ENCODE data around the gene TTC12.

TTC12 gene

DNA sequence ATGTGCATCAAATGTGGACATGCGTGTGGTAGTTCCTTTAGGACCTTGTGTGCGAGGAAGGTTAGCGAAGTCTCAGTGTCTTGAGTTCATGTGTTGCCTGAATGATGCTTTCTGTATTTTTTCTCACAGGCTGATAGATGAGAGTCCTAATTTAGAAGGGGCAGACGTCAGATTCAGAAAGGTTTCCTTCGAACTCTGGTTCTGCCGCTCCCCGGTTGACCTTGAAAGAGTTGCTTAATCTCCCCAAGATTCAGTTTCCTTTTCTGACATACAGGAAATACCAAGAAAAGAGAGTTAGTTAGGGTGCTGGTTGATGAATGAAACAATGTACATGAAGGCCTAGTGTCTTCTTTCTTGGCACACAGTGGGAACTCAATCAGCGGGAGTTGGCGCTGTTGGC is 35.9 kb upstream of the TTC12 start:
- no peaks in the 10 kb centered on the region for H3K4me1 Mint-ChIP-seq
- no peaks in the 10 kb centered on the region for H3K9me3 Mint-ChIP-seq
- H3K27ac Mint-ChIP-seq = no peak overlapping the region
- H3K36me3 Mint-ChIP-seq = peaks cover 5% of the 10 kb centered on the region
- H3K4me3 Mint-ChIP-seq = no peak overlapping the region
- no peak for ATAC-seq
- no peaks in the 10 kb centered on the region for H3K27me3 Mint-ChIP-seq

DNA sequence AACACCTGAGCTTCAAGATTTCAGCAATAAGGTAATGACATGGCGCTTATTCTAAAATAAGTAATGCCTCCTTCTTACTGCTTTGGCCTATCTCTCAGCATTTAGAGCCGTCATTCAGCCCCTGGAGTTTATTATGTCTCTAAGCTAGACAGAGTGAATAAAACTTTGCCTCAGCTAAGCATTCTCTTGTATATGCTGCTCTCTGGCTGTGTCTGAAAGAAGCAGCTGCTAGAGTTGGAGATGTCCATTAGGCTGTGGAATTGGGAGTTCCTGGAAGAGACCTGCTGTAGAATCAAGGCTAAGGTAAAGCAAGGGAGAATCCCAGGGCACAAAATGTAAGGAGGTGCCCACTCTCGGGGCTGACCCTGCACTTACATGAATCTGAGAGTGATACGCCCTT is 35.5 kb upstream of the TTC12 start:
- no peak overlapping the region for H3K4me3 Mint-ChIP-seq
- ATAC-seq = no peak
- peaks cover 5% of the 10 kb centered on the region for H3K36me3 Mint-ChIP-seq
- H3K4me1 Mint-ChIP-seq = no peaks in the 10 kb centered on the region
- H3K9me3 Mint-ChIP-seq = no peaks in the 10 kb centered on the region
- no peak overlapping the region for H3K27ac Mint-ChIP-seq
- no peaks in the 10 kb centered on the region for H3K27me3 Mint-ChIP-seq

DNA sequence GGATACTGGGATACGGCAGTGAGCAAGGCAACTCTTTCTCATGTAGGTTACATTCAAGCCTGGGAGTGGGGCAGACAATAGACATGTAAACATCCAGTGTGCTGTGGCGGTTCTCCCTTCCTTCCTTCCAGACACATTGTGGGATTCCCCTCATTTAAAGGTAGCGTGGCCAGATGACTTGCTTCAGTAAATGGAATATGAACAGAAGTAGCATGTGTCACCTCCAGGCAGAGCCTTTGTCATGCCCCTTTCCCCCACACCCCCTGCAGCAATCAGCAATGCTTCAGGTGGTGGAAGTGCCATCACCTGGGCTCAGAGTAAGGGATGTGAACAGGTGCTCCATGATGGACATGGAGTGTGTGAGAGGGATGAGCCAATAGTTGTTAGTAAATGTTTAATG is 34.8 kb upstream of the TTC12 start:
- Mint-ChIP-seq H3K27me3 (no peaks in the 10 kb centered on the region), H3K4me1 (no peaks in the 10 kb centered on the region), H3K36me3 (peaks cover 5% of the 10 kb centered on the region), H3K27ac (no peak overlapping the region), H3K4me3 (no peak overlapping the region), H3K9me3 (no peaks in the 10 kb centered on the region)
- no peak for ATAC-seq

DNA sequence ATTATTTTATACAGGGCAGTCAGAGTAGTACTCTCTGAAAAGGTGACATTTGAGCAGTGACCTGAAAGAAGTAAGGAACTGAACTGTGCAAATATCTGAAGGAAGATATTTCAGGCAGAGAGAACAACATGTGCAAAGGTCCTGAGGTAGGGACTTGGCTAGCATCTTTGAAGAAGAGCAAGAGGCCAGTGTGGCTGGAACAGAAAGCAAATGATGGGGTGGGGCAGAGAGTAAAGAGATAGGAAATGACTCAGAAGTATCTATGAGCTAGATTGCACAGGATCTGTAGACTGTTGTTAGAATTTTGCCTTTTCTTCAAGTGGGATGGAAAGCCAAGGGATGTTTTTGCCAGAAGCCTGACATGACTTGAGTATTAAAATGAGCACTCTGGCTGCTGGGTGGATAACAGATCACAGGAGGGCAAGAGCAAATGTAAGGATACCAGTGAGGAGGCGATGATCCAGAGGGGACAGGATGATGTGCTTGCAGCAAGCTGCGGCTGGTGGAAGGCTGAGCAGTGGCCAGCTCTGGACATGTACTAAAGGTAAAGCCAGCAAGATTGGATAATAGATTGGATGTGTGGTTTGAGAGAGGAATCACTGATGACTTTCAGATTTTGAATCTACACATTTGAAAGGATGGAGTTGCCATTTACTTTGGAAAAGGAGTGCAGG is 33.2 kb upstream of the TTC12 start:
- no peak overlapping the region for H3K27ac Mint-ChIP-seq
- no peaks in the 10 kb centered on the region for H3K27me3 Mint-ChIP-seq
- no peak for ATAC-seq
- H3K4me3 Mint-ChIP-seq = no peak overlapping the region
- no peaks in the 10 kb centered on the region for H3K4me1 Mint-ChIP-seq
- H3K9me3 Mint-ChIP-seq = no peaks in the 10 kb centered on the region
- H3K36me3 Mint-ChIP-seq = peaks cover 5% of the 10 kb centered on the region

DNA sequence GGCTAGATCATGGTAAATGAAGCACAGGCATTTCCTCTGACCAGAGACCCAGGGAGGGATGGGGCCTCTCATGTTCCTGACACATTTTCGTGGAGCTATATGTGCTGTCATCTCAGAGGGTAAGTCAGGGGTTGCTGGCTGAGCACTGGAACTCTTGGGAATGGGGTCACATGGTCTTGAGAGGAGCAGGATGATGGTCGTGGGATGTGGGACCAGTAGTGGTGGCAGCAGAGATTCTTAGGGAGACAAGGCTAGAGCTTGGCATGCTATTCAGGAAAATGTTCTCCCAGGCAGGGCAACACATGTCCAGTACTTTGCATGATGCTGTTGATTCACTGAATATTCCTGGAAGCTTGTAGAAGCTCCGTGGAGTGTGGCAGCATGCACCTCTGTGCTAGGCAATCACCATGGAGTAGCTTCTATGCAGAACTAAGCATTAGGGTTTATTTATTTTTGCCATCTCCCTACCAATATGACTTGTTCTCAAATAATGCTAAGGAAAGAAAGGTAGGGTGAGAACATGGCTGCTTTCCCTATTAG is 31.4 kb upstream of the TTC12 start:
- Mint-ChIP-seq H3K36me3 (peaks cover 5% of the 10 kb centered on the region), H3K27me3 (no peaks in the 10 kb centered on the region), H3K9me3 (no peaks in the 10 kb centered on the region), H3K4me3 (no peak overlapping the region), H3K27ac (no peak overlapping the region), H3K4me1 (no peaks in the 10 kb centered on the region)
- ATAC-seq = no peak

DNA sequence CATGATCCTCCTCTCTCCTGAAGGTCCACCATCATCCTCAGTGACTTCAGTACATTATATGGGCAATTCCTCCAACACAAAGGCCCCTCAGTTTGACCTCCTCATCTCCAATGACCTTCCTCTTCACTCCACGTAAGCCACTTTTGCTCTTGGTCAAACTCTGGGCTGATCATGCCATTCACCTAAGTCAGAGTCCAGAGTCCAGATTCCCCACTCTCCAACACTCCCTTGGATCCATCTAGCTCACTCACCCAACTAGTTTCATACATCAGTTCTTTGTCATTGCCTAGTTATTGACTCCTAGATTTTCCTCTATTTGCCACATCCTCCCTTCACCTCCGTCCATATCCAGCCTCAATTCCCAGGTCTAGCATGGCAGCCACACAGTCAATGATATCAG is 30.5 kb upstream of the TTC12 start:
- Mint-ChIP-seq H3K4me3 (no peak overlapping the region), H3K9me3 (no peaks in the 10 kb centered on the region), H3K36me3 (no peaks in the 10 kb centered on the region), H3K27ac (no peak overlapping the region), H3K27me3 (no peaks in the 10 kb centered on the region), H3K4me1 (no peaks in the 10 kb centered on the region)
- ATAC-seq = no peak

DNA sequence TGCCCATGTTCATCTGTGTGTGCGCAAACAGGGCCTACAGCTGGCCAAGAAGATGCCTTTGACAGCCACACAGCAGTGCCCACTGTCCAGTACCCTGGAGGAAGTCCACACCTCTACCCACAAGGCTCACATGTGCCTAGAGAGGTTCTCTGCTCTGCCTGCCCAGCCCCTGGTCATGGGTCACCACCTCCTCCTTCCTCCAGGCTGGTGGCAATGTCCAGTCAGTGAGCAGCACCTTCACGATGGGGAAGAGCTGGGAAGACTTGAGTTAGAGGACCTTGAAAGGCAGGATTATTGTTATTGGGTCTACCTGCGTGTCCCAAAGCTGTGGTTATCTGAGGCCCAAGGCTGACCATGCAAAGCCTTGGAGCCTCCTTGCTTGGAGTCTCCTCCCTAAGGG is 28.4 kb upstream of the TTC12 start:
- Mint-ChIP-seq H3K27ac (no peak overlapping the region), H3K4me3 (no peak overlapping the region), H3K9me3 (no peaks in the 10 kb centered on the region), H3K27me3 (no peaks in the 10 kb centered on the region), H3K36me3 (no peaks in the 10 kb centered on the region), H3K4me1 (no peaks in the 10 kb centered on the region)
- ATAC-seq = no peak

DNA sequence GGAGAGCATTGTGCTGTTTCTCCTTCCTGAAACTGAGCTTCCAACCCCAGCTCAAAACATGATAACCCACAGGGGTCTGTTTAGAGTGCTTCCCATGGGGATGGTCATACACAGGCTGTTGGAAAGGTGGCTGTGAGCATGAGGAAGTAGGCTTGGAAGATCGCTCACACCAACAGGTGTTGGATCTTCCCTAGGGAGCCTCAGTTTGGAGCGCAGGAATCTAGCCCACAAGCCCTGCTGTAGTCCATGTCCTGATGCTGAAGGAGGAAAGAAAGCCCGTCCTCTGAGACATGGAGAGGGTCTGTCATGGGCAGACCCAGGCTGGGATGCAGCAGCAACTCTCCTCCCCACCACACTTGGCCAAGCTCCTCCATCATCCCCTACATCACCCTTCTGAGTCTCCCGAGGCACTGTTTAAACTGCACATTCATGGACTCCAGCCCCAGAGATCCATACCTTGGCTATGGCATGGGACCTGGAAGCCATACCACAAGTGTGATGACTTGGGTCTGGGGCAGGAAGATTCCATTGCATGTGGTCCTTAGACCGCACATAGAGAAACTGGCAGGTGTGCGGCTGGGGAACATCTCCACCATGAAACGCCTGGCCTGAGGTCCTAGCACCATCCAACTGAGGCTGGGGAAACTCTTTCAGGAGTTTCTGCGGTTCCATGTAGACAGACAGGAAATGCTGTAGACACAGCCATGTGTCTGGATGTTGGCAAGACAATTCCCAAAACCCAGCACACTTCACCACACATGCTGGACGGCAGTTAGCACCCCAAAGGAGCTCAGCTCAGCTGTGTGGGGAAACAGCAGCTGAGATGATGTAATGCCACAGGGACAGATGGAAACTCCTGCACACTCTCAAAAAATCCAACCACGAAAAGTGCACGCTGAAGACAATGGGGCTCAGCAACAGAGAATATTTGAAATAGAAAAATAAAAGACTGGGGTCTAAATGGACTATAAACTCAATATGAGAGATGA is 27.6 kb upstream of the TTC12 start:
- no peak for ATAC-seq
- H3K27ac Mint-ChIP-seq = no peak overlapping the region

DNA sequence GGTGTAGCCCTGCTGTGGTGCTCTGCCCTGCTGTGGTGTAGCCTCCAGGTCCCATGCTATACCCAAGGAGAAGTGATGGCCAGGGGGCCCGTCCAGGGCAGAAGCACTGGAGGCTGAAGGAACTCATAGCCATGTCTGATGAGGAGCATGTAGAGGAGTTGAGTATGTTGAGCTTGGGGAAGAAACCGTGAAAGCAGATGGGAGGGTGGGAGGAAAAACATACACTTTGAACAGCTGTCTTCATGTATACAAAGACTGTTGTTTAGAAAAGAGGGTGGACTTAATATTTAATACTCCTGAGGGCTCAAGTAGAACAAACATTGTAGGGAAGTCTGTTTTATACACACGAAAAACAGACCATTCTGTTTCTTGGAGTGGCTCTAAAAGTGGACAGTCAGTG is 26.6 kb upstream of the TTC12 start:
- H3K27ac Mint-ChIP-seq = no peak overlapping the region

More for the DNA sequence above, 27.6 kb upstream of the TTC12 start:
- Mint-ChIP-seq H3K27me3 (no peaks in the 10 kb centered on the region), H3K4me3 (no peak overlapping the region), H3K9me3 (no peaks in the 10 kb centered on the region), H3K4me1 (no peaks in the 10 kb centered on the region), H3K36me3 (no peaks in the 10 kb centered on the region)

DNA sequence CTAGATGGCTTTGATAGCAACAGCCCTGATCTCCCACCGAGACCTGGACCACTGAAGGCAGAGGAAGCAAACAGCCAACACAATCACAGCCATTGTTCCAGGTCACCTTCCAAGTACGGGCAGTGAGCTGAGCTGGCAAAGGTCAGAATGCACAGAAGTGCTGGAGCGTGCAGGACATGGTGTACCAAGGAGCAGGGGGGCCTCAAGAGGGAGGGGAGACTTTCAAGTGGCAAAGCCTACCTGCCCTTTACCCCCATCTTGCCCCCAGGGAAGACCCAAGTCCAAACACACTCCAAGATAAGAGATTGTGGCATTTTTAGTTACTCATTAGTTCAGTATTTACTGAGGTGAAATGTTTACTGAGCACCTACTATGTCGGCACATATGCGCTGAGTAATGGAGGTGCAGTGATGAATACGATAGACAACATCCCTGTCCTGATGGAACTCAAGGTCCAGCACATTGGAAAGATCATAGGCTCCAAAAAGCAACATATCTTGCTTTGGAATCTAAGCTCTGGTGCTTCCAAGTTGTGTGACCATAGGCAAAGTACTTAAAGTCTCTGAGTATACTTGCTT is 26.0 kb upstream of the TTC12 start:
- H3K27me3 Mint-ChIP-seq = peaks cover 2% of the 10 kb centered on the region
- no peak overlapping the region for H3K4me3 Mint-ChIP-seq
- no peaks in the 10 kb centered on the region for H3K9me3 Mint-ChIP-seq
- no peaks in the 10 kb centered on the region for H3K36me3 Mint-ChIP-seq
- no peak for ATAC-seq
- no peak overlapping the region for H3K27ac Mint-ChIP-seq
- no peaks in the 10 kb centered on the region for H3K4me1 Mint-ChIP-seq

More for the DNA sequence above, 26.6 kb upstream of the TTC12 start:
- no peaks in the 10 kb centered on the region for H3K4me1 Mint-ChIP-seq
- ATAC-seq = no peak
- H3K4me3 Mint-ChIP-seq = no peak overlapping the region
- no peaks in the 10 kb centered on the region for H3K27me3 Mint-ChIP-seq
- no peaks in the 10 kb centered on the region for H3K9me3 Mint-ChIP-seq
- H3K36me3 Mint-ChIP-seq = no peaks in the 10 kb centered on the region

DNA sequence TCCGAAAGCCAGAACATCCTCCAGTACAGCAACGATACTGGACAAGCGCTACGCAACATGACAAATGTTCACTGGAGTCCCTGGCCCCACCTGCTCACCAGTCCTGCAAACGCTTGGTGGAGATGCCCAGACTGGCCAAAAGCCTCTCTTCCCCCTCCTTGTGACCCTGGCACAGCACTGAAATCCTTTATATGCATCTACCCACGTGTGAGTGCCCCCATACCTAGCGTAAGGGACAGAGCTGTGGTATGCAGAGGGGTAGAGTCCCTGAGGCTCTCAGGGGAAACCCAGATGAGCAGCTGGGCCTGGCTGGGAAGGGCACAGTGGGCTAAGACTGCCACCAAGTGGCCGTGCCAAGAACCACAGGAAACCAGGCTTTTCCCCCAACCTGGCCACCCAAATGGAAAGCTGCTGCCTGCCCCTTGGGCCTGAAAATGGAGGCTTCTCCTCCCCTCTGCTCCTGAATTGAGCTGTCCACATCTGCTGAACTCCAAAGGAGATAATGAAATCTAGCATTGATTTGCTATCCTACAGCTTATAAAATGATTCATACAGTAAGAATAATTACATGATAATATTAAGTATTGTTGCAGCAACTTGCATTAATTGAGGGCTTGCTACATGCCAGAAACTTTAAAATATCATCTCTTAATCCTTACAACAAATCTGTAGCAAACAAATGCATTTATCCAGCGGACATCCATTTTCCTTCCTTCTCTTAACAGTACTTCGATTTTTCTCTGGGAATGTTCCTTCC is 24.8 kb upstream of the TTC12 start:
- H3K9me3 Mint-ChIP-seq = no peaks in the 10 kb centered on the region
- peaks cover 4% of the 10 kb centered on the region for H3K36me3 Mint-ChIP-seq
- peak; percentile 93 for ATAC-seq
- H3K27ac Mint-ChIP-seq = no peak overlapping the region
- H3K4me3 Mint-ChIP-seq = no peak overlapping the region
- H3K4me1 Mint-ChIP-seq = no peaks in the 10 kb centered on the region
- H3K27me3 Mint-ChIP-seq = peaks cover 15% of the 10 kb centered on the region

DNA sequence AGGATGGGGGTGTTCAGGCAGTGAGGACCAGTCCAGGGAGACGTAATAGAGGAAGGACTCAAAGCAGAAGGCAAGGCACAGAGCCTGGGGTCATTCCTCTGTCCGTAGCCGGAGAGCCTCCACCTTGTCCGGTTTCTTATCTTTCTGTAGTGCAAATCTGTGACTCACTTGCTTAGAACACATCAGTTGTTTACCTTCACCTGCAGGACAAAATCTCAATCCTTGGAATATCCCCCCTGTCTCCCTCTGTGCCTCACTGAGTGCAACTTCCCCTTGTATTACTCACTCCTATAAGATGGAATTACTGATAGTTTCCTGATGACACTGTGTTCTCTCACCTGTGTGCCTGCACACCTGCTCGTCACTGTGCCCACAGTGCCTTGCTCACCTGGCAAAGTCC is 20.4 kb upstream of the TTC12 start:
- Mint-ChIP-seq H3K9me3 (no peaks in the 10 kb centered on the region), H3K36me3 (peaks cover 4% of the 10 kb centered on the region), H3K27ac (no peak overlapping the region), H3K4me3 (no peak overlapping the region), H3K27me3 (peaks cover 31% of the 10 kb centered on the region), H3K4me1 (no peaks in the 10 kb centered on the region)
- no peak for ATAC-seq

DNA sequence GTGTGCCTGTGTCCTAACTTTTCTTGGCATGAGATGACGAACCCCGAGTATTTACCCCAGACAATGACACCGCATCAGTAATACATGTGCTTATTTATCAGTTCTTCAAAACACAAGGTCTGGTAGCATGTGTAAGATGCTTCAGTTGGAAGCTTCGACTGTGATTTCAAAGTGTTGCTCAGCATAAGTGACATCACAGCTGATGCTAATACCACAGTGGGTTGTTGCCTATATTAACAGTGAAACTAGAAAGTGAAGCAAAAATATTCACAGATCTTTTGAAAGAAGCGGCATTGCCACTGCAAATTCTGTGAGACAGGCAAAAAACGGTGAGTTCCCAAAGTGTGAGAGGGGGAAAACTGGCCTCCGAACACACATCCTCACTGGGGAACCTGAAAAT is 18.4 kb upstream of the TTC12 start:
- Mint-ChIP-seq H3K27me3 (peaks cover 38% of the 10 kb centered on the region), H3K4me3 (no peak overlapping the region), H3K27ac (no peak overlapping the region), H3K36me3 (peaks cover 4% of the 10 kb centered on the region), H3K9me3 (no peaks in the 10 kb centered on the region), H3K4me1 (no peaks in the 10 kb centered on the region)
- ATAC-seq = no peak

DNA sequence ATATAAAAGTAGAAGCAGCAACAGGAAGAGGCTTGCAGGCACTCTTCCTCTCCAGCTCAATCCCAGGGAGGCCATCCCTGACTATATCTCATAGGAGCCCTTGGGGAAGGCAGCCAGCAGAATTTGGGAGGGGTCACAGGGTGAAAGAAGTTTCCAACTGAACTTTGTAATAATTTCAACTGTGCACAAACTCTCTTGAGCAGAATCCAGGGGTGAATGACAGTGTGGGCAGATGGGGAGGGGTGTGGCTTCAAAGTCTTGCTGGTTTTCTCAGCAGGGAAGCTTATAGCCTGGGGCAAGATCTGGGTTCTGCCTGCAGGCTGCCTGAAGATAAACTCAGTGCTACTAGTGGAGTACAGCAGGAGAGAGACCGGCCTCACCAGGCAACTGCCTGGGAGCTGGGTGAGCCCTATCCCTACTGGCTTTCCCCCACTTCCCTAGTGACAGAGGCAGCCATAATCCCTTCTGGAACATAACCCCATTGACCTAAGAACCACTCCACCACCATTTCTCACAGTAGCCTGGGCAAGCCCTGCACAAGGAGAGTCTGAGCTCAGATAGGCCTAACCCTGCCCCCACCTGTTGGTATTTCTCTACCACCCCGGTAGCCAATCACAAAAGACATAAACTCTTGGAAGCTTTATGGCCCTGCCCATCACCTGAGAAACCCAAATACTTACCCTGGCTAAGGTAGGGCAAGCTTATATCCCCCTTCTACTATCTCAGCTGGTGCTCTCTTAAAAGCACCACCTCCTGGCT is 17.8 kb upstream of the TTC12 start:
- no peak overlapping the region for H3K4me3 Mint-ChIP-seq
- H3K36me3 Mint-ChIP-seq = peaks cover 4% of the 10 kb centered on the region
- no peak for ATAC-seq

More for the DNA sequence above, 17.8 kb upstream of the TTC12 start:
- Mint-ChIP-seq H3K27ac (no peak overlapping the region), H3K27me3 (peaks cover 38% of the 10 kb centered on the region), H3K9me3 (no peaks in the 10 kb centered on the region), H3K4me1 (no peaks in the 10 kb centered on the region)
